LNCaP clone FGC (cell line): Measurements from ENCODE around the gene SYPL2.

Experiments
- DNase-seq: peaks from one replicate; pipeline ENCODE4 v3.0.0-alpha.2; 2011; ENCODE audit warnings: low read depth
- H3K4me3 ChIP-seq: 2 replicates; pipeline ENCODE4 v1.5.1; 2011; ENCODE audit warnings: mild to moderate bottlenecking, low read depth, low read length, control low read depth
- TF ChIP-seq, protein P1 (sequence below): IDR thresholded peaks from 2 replicates; pipeline ENCODE4 v1.5.1; 2012; ENCODE audit warnings: mild to moderate bottlenecking; ENCODE audit not compliant: control insufficient read depth, insufficient read depth; ENCODE audit errors: extremely low read depth

SYPL2 gene

DNA sequence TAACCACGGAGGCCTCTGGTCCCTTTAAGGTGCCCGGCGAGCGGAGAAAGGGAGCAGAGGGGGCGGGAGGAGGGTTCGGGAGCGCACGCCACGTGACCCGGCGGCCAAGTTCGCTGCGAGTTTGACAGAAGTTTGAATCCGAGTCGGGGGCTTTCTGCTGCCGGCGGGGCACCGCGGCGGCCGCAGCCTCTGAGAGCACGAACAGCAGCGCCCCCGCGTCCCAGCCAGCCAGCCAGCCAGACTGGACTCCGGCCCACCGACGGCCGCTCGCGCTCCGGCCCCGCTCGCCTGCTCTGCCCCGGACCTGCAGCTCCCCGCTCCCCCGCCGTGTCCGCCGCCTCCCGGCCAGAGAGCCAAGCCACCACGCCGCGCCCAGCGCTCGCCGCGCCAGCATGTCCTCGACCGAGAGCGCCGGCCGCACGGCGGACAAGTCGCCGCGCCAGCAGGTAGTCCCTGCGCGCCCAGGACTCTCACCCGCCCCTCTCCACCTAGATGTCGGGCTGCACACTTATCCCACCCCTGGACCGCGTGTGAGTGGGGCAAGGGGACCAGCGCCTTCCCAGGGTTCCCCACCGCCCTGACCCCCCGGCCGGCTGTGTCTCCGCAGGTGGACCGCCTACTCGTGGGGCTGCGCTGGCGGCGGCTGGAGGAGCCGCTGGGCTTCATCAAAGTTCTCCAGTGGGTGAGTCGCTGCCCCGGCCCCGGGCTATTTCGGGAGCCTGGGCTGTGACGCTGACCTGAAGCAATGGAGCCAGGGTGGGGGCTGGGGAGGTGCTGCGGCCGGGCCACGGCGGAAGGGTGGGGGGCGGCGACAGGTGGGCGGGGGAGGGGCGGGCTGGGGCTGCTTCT lies at the start of gene SYPL2:
TSS of gene SYPL2 (plus strand) at position 95 of the 849 bp plus-strand sequence. CDS start at position 393, 298 bp downstream.
- TF ChIP-seq, protein P1, sequence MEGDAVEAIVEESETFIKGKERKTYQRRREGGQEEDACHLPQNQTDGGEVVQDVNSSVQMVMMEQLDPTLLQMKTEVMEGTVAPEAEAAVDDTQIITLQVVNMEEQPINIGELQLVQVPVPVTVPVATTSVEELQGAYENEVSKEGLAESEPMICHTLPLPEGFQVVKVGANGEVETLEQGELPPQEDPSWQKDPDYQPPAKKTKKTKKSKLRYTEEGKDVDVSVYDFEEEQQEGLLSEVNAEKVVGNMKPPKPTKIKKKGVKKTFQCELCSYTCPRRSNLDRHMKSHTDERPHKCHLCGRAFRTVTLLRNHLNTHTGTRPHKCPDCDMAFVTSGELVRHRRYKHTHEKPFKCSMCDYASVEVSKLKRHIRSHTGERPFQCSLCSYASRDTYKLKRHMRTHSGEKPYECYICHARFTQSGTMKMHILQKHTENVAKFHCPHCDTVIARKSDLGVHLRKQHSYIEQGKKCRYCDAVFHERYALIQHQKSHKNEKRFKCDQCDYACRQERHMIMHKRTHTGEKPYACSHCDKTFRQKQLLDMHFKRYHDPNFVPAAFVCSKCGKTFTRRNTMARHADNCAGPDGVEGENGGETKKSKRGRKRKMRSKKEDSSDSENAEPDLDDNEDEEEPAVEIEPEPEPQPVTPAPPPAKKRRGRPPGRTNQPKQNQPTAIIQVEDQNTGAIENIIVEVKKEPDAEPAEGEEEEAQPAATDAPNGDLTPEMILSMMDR = 0 out of 2 replicates have a peak, but pooled peaks have one; percentile 6
- H3K4me3 ChIP-seq = peak within 1 kb of the TSS; percentile 30; the same call in 1 of the 2 replicates

DNA sequence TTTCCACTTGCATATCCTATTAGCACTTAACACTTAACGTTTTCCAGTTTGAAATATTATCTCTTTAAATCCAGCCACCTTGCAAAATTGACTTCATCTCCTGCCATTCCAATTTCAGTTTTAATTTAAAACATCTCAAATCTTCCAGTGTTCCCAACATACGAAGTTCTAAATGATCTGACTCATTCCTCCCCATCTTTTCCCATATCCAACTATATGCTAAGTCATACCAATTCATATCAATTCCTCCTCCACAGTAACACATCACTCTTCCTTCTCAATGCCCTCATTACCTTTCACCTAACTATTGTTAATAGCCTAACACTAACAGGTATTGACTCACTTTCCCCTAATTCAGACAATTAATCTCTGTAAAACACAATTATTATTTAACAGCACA lies 42.8 kb upstream of the SYPL2 start:
- H3K4me3 ChIP-seq = no peak overlapping the region
- no peak for DNase-seq
- TF ChIP-seq, protein P1 = no peak

More for the DNA sequence above, at the start of gene SYPL2:
- no peak for DNase-seq

DNA sequence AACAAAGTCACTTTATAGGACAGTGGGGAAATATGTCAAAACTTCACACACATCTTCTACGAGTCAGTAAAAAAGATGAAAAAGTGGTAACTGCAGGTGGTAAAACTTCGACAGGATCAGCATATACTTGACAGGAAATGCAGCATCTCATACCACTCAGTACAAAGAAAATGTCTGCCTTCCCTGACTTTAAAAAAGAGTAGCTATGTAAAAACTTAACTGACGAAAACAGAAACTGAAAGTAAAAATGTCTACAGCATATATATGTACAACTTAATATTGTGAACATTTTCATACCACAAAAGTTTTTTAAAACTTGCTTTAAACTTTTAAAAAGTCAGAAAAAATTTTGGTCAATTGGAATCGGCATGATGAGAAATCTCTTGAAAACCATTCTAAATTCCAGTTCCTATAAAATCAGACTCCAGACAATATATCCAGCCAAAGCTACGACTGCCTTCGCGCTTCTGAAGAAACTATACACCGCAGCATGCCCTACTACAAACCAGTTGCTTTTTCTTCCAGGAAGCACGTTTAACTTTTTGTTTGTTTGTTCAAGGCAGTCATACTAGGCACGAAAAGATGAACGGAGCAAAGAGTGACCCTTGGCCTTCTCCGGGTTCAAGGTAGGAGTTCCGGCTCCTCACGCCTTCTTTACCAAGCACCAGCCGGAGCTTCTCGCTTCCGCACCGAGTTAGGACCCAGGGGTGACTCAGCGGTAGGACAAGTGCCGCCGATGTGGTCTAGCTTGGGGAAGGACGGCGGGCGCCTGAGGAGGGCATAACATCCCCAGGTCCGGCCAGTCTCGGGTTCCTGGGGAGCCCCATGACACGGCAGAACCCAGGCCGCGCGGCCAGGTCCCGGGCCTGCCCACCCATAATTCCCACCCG lies 40.7 kb upstream of the SYPL2 start:
- no peak for DNase-seq
- H3K4me3 ChIP-seq = peak overlapping the region; percentile 72
- TF ChIP-seq, protein P1 = no peak

DNA sequence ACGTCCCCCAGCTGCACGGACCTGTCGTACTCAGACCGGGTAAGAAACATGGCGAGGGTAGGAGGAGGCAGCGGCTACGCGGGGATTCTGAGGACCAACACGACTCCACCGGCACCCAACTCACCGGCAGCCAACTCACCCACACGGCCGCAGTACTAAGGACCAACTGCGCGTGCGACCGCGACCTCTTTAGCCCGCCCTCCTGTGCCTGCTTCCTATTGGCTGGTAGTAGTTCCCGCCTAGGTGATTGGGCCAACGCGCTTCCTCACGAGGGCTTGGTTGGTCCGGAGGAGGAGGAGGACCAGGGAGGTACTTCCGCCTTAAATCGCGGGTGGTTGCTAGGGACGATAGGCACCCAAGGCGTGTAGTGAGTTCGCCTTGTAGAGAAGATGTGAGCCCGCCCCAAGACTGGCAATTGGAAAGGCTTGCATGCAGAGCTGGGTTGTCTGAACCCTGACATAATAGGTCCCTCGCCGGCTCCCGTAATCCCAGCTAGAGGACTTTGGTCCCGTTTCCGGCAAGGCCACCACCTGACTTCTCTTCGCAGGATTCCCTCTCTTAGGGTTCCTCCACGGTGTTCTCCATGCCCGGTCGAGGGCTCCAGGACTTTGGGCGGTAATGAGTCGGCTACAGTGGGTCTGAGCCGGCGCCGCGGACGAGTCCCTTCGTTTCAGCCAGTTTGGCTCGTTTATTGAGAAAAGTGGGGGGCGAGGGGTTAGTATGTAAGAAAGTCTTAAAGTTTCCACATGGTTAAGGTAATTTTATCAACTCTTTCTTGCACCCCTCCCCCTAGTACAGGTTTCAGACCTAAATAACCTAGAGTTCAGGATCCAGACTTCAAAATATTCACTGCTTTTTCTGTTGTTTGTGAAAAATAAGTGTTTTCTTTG lies 39.8 kb upstream of the SYPL2 start, which contains the start of gene PSMA5:
TSS of gene PSMA5 (minus strand) at position 168 of the 890 bp plus-strand sequence. CDS start at position 50, 118 bp downstream.
- TF ChIP-seq, protein P1 = no peak
- peak; percentile 99 for DNase-seq
- peak within 1 kb of the TSS; percentile 72 for H3K4me3 ChIP-seq

DNA sequence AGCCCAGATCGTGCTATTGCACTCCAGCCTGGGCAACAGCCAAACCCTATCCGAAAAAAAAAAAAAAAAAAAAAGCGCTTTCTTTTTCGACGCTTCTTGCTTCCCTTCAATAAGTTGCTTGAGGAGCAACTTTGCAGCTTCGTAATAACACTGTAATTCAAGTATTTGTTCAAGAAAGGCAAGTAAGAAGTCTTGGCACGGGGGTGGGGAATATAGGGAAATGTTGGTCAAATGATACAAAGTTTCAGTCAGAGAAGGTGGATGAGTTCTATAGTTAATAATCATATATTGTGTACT lies 39.2 kb upstream of the SYPL2 start:
- DNase-seq = no peak
- TF ChIP-seq, protein P1 = no peak
- peak overlapping the region; percentile 72 for H3K4me3 ChIP-seq

DNA sequence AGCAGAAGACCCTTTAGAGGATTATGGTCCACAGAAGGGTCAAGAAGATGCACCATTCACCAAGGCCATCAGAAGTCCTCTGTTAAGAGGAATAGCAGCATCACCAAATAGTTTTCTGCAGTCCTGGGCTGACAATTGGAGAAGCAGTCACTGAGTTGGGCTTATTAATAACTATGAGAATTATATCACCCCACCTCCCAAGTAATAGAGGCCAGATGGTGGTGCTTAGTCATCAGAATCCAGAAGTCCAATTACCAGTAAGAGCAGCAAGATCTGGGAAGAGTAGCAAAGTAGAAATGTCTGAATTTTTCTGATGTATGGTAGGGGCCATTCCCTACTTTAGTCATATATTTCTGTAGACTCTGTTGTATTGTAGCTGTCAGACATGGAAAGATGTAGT lies 34.0 kb upstream of the SYPL2 start:
- DNase-seq = no peak
- TF ChIP-seq, protein P1 = no peak
- no peak overlapping the region for H3K4me3 ChIP-seq
